Activated CD8-positive, alpha-beta memory T cell treated with anti-CD3 and anti-CD28 coated beads for 24 hours (primary cell): Measurements from ENCODE around the gene MC5R.
A peak's percentile ranks its signal among the peaks of the same experiment; 100 is the strongest.

Experiments used
- DNase-seq: peaks from one replicate; pipeline ENCODE4 v3.0.0-alpha.2; 2020

MC5R gene

DNA sequence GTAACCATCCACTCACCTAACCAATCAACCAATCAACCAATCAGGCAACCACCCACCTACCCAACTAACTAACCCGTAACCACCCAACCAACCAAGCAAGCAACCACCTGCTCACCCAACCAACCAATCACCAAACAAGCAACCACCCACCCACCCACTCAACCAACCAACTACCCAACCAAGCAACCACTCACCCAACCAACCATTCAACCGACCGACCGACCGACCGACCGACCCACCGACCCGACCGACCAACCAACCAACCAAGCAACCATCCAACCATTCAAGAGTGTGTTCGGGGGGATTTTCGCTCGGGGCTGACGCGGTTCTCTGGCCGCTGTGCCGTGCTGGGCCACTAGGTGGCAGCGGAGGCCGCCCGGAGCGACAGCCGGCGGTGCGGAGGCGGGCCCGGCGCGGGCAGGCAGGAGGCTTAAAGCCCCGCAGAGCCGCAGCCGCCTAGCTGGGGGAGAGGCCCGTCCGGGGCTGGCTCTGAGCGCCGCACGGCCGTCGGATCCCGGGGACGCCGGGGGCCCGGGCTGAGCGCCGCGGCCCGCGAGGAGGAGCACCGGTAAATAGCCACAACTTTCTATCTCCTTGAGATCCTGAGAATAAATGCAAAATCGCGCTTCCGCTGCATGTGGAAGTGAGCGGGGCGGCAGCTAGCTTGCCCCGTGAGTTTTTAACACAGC is at the start of gene MC5R:
Gene MC5R, plus strand, starts transcription at position 443 of the 689 bp plus-strand sequence. CDS start 1,617 bp downstream, outside the sequence.
- peak; percentile 91 for DNase-seq

DNA sequence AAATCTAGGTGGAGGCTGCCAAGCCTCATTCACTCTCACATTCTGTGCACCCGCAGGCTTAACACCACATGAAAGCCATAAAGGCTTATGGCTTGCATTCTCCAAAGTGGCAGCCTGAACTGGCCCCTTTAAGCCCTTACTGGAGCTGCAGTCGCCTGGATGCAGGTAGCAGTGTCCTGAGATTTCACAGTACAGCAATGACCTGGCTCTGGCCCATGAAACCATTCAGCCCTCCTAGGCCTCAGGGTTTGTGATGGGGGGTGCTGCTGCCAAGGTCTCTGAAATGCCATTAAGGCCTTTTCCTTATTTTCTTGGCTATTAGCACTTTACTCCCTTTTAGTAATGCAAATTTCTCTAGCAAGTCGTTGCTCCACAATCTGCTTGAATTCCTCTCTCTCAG is 48.9 kb upstream of the MC5R start:
- DNase-seq = no peak

DNA sequence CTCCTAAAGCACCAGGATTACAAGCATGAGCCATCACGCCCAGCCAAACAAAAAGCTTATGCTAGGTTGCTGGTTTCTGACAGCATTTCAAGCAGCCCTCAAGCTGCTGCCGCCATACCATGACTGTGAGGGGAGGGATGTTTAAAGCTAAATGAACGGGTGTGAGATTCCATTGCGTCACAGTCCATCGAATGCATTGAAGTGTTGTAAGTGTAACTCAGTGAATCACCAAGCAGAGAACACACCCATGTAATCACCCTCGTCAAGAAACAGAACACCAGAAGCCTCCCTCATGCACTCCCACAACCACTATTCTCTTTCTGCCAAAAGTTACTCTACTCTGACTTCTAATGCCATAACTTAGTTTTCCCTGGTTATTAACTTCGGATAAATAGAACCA is 32.8 kb upstream of the MC5R start:
- DNase-seq = no peak

GRCh38 chr18:13793819-13794218 is 30.1 kb upstream of the MC5R start:
- no peak for DNase-seq

DNA sequence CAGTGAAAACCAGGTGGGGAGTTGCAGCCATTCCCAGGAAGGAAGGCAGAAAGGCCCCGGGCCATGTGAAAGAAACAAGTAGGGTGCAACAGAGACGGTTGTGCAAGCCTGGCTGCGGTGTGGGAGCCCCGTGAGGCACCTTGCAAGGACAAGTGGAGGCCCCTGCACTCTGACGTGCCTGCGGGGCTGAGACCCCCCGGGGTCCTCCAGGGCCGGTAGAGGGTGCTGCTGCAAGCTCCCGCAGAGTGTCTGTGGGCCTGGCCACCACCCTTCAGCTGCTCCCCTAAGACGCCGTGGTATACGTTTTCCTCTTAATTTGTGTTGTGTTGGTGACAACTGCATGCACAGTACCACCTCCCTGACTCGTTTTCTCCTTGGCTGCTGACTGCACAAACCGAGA is 27.4 kb upstream of the MC5R start:
- no peak for DNase-seq

DNA sequence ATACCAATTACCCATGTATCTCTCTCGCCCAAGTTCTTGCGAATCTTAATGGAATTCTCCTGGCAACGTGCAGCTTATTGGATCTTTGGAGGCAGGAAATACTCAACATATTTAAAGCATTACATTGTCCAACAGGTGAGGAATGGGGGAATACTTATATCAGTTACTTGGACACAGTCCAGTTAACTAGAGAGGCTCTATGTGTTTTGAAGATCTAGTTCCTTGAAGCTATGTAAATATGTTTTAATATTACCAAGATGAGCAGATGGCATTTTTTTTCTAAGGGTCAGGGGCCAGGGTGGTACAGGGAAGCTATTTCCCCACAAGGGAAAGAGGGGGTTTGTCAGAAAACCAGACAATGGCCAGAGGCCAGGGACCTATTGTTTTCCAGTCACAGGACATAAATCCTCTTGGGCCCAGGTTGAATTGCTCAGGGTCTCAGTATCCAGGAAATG is 26.8 kb upstream of the MC5R start:
- no peak for DNase-seq

GRCh38 chr18:13799396-13799795 is 24.6 kb upstream of the MC5R start:
- DNase-seq = no peak

GRCh38 chr18:13800505-13801259 is 23.3 kb upstream of the MC5R start:
- peak; percentile 62 for DNase-seq

GRCh38 chr18:13801260-13801601 is 22.7 kb upstream of the MC5R start:
- DNase-seq = no peak

DNA sequence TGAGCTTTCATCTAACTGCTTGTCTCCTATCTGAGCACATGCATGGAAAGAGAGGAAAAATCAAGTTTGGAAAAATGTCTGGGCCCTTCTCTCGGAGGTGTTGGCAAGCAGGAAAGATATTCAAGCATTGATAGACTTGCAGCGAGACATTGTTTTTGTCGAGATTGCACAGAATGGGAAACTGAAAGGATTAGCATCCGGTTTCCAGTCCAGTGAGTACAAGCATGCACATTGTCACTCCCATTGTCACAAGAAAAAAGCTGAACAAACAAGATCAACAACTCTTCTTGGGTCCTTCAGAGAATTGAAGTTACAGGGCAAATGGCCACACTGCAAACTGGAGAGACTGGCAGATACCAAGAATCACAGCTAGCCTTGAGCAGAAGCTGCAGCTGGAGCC is 19.6 kb upstream of the MC5R start:
- no peak for DNase-seq

DNA sequence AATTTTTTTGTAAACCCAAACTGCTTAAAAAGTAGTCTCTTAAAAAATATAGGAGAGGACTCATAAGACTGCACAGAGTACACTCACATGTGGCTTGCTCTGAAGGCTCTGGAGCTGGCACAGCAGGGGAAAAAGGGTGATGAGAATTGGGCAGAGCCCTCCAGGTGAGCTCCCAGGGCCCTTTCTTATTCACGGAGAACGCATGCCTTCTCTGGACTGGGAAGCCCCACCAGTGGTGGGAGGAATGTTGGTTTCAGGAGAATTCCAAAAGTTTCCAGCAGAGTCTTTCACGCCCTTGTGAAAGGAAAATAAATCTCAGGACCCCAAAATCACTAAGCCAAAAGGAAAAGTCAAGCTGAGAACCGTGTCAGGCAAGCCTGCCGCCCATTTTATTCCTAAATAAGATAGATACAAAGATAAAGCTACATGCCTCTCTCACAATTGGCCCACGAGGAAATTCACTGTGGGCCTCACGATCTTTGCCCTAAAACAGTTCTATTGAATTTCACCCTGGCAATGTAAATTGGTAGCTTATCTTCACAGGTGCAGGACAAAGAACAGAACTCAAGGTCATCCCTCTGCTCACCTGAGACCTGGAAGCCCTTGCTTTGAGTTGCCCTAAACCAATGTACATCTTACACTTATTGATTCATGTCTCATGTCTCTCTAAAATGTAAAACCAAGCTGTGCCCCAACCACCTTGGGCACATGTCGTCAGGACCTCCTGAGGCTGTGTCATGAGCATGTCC is 15.5 kb upstream of the MC5R start:
- no peak for DNase-seq

GRCh38 chr18:13809043-13809430 is 14.9 kb upstream of the MC5R start:
- DNase-seq = no peak

- DNase-seq = no peak
Measured at GRCh38 chr18:13809531-13810255, 14.3 kb upstream of the MC5R start.

DNA sequence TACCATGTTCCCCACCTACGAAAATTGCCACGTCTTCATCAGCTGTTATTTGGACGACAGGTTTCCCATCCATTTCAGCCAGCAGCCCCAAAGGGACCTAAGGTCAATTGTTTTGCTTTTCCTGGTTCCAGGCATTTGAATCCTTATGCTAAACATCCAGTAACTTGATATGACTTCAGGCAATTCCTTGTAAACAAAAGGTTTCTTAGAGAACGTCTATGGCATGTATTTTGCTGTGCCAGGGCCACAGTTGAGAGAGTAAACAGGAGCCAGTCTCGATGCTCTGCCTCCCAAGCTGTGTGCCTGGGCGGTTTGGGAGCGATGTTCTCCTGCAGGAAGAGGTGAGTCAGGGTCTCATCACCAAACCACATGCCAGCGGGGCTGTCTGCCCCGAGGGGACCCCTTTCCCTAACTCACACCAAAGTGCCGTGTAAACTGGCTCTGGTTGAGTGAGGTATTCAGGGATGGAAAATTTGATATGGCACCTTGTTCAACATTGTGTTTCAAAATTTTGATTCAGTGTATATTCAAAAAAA is 12.9 kb upstream of the MC5R start:
- DNase-seq = no peak

DNA sequence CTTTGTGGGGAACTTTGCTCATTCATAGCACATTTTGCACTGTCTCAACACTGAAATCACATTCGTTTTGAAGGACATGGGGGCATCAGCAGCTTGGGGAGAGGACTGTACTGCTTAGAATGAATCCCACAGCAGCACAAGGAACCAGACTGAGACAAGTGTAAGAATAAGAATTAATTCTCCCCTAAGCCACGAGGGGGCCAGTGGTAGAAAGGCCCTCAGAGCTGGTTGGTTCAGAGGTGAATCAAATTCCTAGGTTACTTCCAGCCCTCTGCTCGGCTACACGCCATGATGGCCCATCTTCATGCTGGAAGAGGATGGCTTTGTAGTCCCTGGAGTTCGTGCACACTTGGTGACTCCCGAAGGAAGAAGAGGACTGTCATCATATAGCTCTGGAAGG is 12.0 kb upstream of the MC5R start:
- DNase-seq = no peak

DNA sequence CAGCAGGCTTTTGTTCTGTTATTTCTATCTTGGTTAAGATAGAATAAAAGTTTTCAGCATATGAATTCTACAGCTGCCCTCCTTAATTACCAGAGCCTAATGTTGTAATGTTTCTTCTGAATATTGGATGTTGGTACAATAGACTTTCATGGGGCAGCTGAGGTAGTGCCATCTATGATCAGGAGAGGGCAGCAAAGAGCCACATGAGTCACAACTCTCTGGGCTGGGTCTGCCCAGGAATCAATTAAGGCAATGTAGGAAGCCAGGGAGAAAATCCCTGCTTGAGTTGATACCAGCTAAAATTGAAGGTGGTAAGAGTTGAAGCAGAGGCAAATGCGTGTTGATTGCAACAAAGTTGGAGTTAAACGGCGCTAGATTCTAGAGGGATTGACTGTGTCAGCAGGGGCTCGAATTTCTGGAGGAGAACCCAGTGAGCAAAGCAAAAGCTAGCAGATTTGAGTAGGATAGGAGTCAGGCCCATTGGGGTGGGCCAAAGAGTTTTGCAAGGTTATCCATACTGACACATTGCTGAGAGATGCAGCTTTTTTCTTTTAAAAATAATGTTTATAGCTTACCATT is 10.6 kb upstream of the MC5R start:
- DNase-seq = peak; percentile 80

- DNase-seq = no peak
Measured at GRCh38 chr18:13826209-13826608, 2.3 kb downstream of the MC5R start.

- DNase-seq = no peak
Measured at GRCh38 chr18:13831864-13832508, 8.0 kb downstream of the MC5R start.

- no peak for DNase-seq
Measured at GRCh38 chr18:13834496-13835015, 10.6 kb downstream of the MC5R start.

- DNase-seq = no peak
Measured at GRCh38 chr18:13835202-13835601, 11.3 kb downstream of the MC5R start.

DNA sequence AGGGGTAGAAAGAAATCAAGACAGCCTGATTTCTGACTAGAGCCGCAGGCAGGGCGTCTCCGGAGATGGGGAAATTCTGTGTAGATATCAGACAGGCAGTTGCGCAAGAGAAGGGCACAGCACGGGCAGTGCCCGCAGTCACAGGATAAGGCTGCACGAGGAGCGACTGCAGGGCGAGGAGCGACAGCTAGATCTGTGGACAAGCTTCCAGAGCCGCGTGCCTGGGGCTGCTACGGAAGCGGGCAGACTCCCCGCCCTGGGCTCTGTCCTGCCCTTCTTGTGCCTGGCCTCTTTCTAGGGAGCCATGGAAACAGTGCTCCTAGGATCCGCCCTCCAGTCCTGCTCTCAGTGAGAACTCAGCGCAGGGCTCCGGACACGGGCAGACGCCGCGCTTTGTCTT is 12.6 kb downstream of the MC5R start:
- no peak for DNase-seq

DNA sequence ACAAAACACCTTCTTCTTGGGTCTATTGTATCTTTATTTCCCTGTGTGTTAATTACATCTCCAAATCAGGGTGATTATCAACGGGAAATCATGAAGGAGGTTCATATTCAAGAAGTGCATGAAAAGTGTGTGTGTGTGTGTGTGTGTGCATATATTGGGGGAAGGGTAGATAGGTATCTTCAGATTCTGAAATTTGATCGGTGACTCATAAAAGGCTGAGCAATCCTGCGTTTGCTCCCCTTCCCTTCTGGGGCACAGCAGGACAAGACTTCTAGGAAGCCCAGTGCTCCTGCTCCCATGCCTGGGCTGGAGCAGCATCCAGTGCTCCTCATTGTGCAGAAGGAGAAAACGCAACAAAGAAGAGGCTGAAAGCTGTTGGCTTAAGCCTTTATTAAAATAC is 25.8 kb downstream of the MC5R start:
- no peak for DNase-seq
